ENCODE data around the gene FAM117A.

FAM117A gene

GRCh38 chr17:49708515-49709183 is 55.3 kb downstream of the FAM117A start:
- DNase-seq (ENCODE audit: low read depth, low spot score): peak; percentile 51

GRCh38 chr17:49707608-49708514 is 56.1 kb downstream of the FAM117A start, which contains the start of gene SLC35B1:
TSS of gene SLC35B1 (minus strand) at chr17:49707964. CDS start at chr17:49707833, 131 bp downstream.
- peak; percentile 100 for DNase-seq (ENCODE audit: low read depth, low spot score)

- peak; percentile 17 for DNase-seq (ENCODE audit: low read depth, low spot score)
Measured at GRCh38 chr17:49707246-49707607, 56.7 kb downstream of the FAM117A start.

GRCh38 chr17:49705254-49705653 is 58.7 kb downstream of the FAM117A start:
- DNase-seq (ENCODE audit: low read depth, low spot score): no peak

- DNase-seq (ENCODE audit: low read depth, low spot score): peak; percentile 64
Measured at GRCh38 chr17:49703557-49704277, 60.2 kb downstream of the FAM117A start.

GRCh38 chr17:49700960-49701359 is 63.0 kb downstream of the FAM117A start:
- DNase-seq (ENCODE audit: low read depth, low spot score): no peak

GRCh38 chr17:49699966-49700575 is 63.9 kb downstream of the FAM117A start:
- no peak for DNase-seq (ENCODE audit: low read depth, low spot score)

- no peak for DNase-seq (ENCODE audit: low read depth, low spot score)
Measured at GRCh38 chr17:49698005-49698404, 65.9 kb downstream of the FAM117A start.

- no peak for DNase-seq (ENCODE audit: low read depth, low spot score)
Measured at GRCh38 chr17:49696233-49696761, 67.6 kb downstream of the FAM117A start.

- no peak for DNase-seq (ENCODE audit: low read depth, low spot score)
Measured at GRCh38 chr17:49695698-49696232, 68.2 kb downstream of the FAM117A start.

- DNase-seq (ENCODE audit: low read depth, low spot score): peak; percentile 72
Measured at GRCh38 chr17:49694847-49695697, 68.9 kb downstream of the FAM117A start.

- DNase-seq (ENCODE audit: low read depth, low spot score): no peak
Measured at GRCh38 chr17:49692751-49693150, 71.2 kb downstream of the FAM117A start.

- peak; percentile 15 for DNase-seq (ENCODE audit: low read depth, low spot score)
Measured at GRCh38 chr17:49691677-49692191, 72.2 kb downstream of the FAM117A start.

GRCh38 chr17:49691086-49691676 is 72.8 kb downstream of the FAM117A start:
- peak; percentile 11 for DNase-seq (ENCODE audit: low read depth, low spot score)

- no peak for DNase-seq (ENCODE audit: low read depth, low spot score)
Measured at GRCh38 chr17:49690256-49690655, 73.7 kb downstream of the FAM117A start.

- no peak for DNase-seq (ENCODE audit: low read depth, low spot score)
Measured at GRCh38 chr17:49688848-49689247, 75.1 kb downstream of the FAM117A start.

- DNase-seq (ENCODE audit: low read depth, low spot score): no peak
Measured at GRCh38 chr17:49687878-49688491, 75.9 kb downstream of the FAM117A start.

- DNase-seq (ENCODE audit: low read depth, low spot score): no peak
Measured at GRCh38 chr17:49681106-49681979, 82.6 kb downstream of the FAM117A start.
